Cardiac muscle cell (in vitro differentiated cells and primary cell): ENCODE data around the gene PNRC1. TPM values are rescaled to one million over a fixed set of nuclear protein-coding genes. Genes with fewer than 3 reads are reported as not detected.
"Not testable (repeated sequence)": the region's sequence is repeated elsewhere in the genome, so short reads cannot be mapped to it uniquely, and the experiment has no call there.

ENCODE experiments used
- DNase-seq, 2 donors: peaks; one replicate each; pipeline versions ENCODE4 v3.0.0 to v3.0.0-alpha.2; 2010 to 2017; ENCODE audit warnings: low read depth in 1 of 2, low spot score in 1 of 2
- H3K27ac ChIP-seq: fragments of 200-600 bp; sonication (generic); 2 replicates; pipeline ENCODE4 v1.5.1; 2016
- H3K27me3 ChIP-seq: fragments of 200-600 bp; sonication (generic); 2 replicates; pipeline ENCODE4 v1.6.0; 2016; ENCODE audit warnings: control low read depth
- H3K36me3 ChIP-seq: fragments of 200-600 bp; sonication (generic); 2 replicates; pipeline ENCODE4 v1.5.1; 2016; ENCODE audit warnings: control low read depth
- H3K4me1 ChIP-seq: fragments of 200-600 bp; sonication (generic); 2 replicates; pipeline ENCODE4 v1.8.1; 2017; ENCODE audit warnings: low read depth, mild to moderate bottlenecking, mixed run types
- H3K4me3 ChIP-seq: fragments of 200-600 bp; sonication (generic); 2 replicates; pipeline ENCODE4 v1.5.1; 2016; ENCODE audit warnings: mild to moderate bottlenecking
- H3K9me3 ChIP-seq: fragments of 200-600 bp; sonication (generic); 2 replicates; pipeline ENCODE4 v1.5.1; 2017; ENCODE audit warnings: low read depth, mild to moderate bottlenecking, control low read depth
- CTCF ChIP-seq: IDR thresholded peaks from 2 replicates; pipeline ENCODE4 v1.5.1; 2012; ENCODE audit warnings: low read depth, mild to moderate bottlenecking, low read length
- polyA plus RNA-seq: library from polyadenylated mRNA; unstranded; fragments of >200 nt; fragmentation: Nextera tagmentation; extraction: Ambion mirVana; gene quantifications from 2 replicates; pipeline ENCODE4 v1.2.1, GENCODE V29; 2016
- total RNA-seq: library from RNA; depleted of rRNA; stranded (reverse); fragments of >200 nt; gene quantifications from 2 replicates; pipeline ENCODE4 v1.2.3, GENCODE V29; 2016

Gene PNRC1
- total RNA-seq (176 and 231 TPM in 2 replicates), polyA plus RNA-seq (285 and 315 TPM in 2 replicates)

- DNase-seq, result peak; percentile 100
- peaks cover 15% of the 10 kb centered on the region for H3K4me1 ChIP-seq
- H3K4me3 ChIP-seq, result peak within 1 kb of the TSS; percentile 89
- no peak for TF ChIP-seq CTCF
- peak within 1 kb of the TSS; percentile 97 for H3K27ac ChIP-seq
- no peaks in the 10 kb centered on the region for H3K27me3 ChIP-seq
- H3K9me3 ChIP-seq, result no peaks in the 10 kb centered on the region
- peaks cover 22% of the 10 kb centered on the region for H3K36me3 ChIP-seq
Observed at GRCh38 chr6:89080281-89081128, at the start of gene PNRC1. PNRC1 (plus strand) TSS chr6:89080751; CDS start chr6:89080895, 144 bp downstream.

GRCh38 chr6:89032599-89032998 is 48.0 kb upstream of the PNRC1 start:
- no peaks in the 10 kb centered on the region for H3K27me3 ChIP-seq
- TF ChIP-seq CTCF, result peak; percentile 23
- peak in 1 of 2 donors; percentile 56 for DNase-seq
- H3K4me3 ChIP-seq, result no peak overlapping the region
- no peaks in the 10 kb centered on the region for H3K36me3 ChIP-seq
- H3K27ac ChIP-seq, result no peak overlapping the region
- no peaks in the 10 kb centered on the region for H3K9me3 ChIP-seq
- H3K4me1 ChIP-seq, result peaks cover 22% of the 10 kb centered on the region

- TF ChIP-seq CTCF, result no peak
- H3K9me3 ChIP-seq, result no peaks in the 10 kb centered on the region
- peaks cover 22% of the 10 kb centered on the region for H3K4me1 ChIP-seq
- no peak overlapping the region for H3K4me3 ChIP-seq
- H3K27ac ChIP-seq, result no peak overlapping the region
- no peaks in the 10 kb centered on the region for H3K27me3 ChIP-seq
- H3K36me3 ChIP-seq, result no peaks in the 10 kb centered on the region
- DNase-seq, result no peak
Observed at GRCh38 chr6:89033461-89033860, 47.1 kb upstream of the PNRC1 start.

- not testable (repeated sequence) for H3K9me3 ChIP-seq, H3K27me3 ChIP-seq, H3K4me3 ChIP-seq, DNase-seq, H3K27ac ChIP-seq, H3K36me3 ChIP-seq
- peaks cover 22% of the 10 kb centered on the region for H3K4me1 ChIP-seq
Observed at GRCh38 chr6:89034116-89034515, 46.4 kb upstream of the PNRC1 start.

- Histone ChIP-seq H3K27me3 (no peaks in the 10 kb centered on the region), H3K27ac (peak overlapping the region; percentile 82), H3K4me1 (peaks cover 22% of the 10 kb centered on the region), H3K36me3 (no peaks in the 10 kb centered on the region), H3K9me3 (no peaks in the 10 kb centered on the region), H3K4me3 (no peak overlapping the region)
- TF ChIP-seq CTCF, result no peak
- DNase-seq, result peak in 1 of 2 donors; percentile 97
Observed at GRCh38 chr6:89034586-89035251, 45.8 kb upstream of the PNRC1 start.
